Kasumi-1 (cell line): ENCODE results near the gene SHC2.
"Not testable (repeated sequence)": the region's sequence is repeated elsewhere in the genome, so short reads cannot be mapped to it uniquely, and the experiment has no call there.

ENCODE experiments used
- DNase-seq, 2 experiments: peaks; one replicate each; lab custom pipeline; 2025; lab: John Stamatoyannopoulos, UW

Gene SHC2

GRCh38 chr19:389255-389934, 71.4 kb downstream of the SHC2 start:
- no peak for DNase-seq

- DNase-seq: no peak
These were observed 72.1 kb downstream of the SHC2 start for GRCh38 chr19:388691-389090.

GRCh38 chr19:387777-388176, 73.1 kb downstream of the SHC2 start:
- no peak for DNase-seq

- not testable (repeated sequence) for DNase-seq
These were observed 74.1 kb downstream of the SHC2 start for GRCh38 chr19:386632-387301.

GRCh38 chr19:386189-386588, 74.6 kb downstream of the SHC2 start:
- DNase-seq: not testable (repeated sequence)

GRCh38 chr19:384799-385169, 76.0 kb downstream of the SHC2 start:
- no peak for DNase-seq

GRCh38 chr19:383922-384798, 76.7 kb downstream of the SHC2 start:
- no peak for DNase-seq

- DNase-seq: no peak
These were observed 77.8 kb downstream of the SHC2 start for GRCh38 chr19:383040-383439.

- not testable (repeated sequence) for DNase-seq
These were observed 78.3 kb downstream of the SHC2 start for GRCh38 chr19:382578-382977.

GRCh38 chr19:381901-382300, 78.9 kb downstream of the SHC2 start:
- DNase-seq: not testable (repeated sequence)

- not testable (repeated sequence) for DNase-seq
These were observed 80.1 kb downstream of the SHC2 start for GRCh38 chr19:380618-381219.

GRCh38 chr19:379796-380195, 81.0 kb downstream of the SHC2 start:
- DNase-seq: no peak

- no peak for DNase-seq
These were observed 82.1 kb downstream of the SHC2 start for GRCh38 chr19:378706-379105.

GRCh38 chr19:377801-378581, 82.8 kb downstream of the SHC2 start:
- no peak for DNase-seq

- DNase-seq: no peak
These were observed 84.7 kb downstream of the SHC2 start for GRCh38 chr19:376111-376470.

- DNase-seq: no peak
These were observed 85.3 kb downstream of the SHC2 start for GRCh38 chr19:375395-376110.

- DNase-seq: no peak
These were observed 86.0 kb downstream of the SHC2 start for GRCh38 chr19:374886-375235.

GRCh38 chr19:374183-374885, 86.5 kb downstream of the SHC2 start:
- DNase-seq: no peak

- DNase-seq: no peak
These were observed 87.2 kb downstream of the SHC2 start for GRCh38 chr19:373391-374182.
